Endothelial cell of umbilical vein (primary cell): ENCODE results near the gene SCAND1. TPM values are rescaled to one million over a fixed set of nuclear protein-coding genes. Genes with fewer than 3 reads are reported as not detected.

ENCODE experiments used
- BruUV-seq: library from RNA; stranded (reverse); fragments of 400-500 nt; replicated peaks from 2 replicates; lab custom pipeline; 2021; lab: Mats Ljungman, UMichigan
- CTCF ChIA-PET: fragments of 300-600, 350-600 bp; sonication (Branson Sonifier 250); formaldehyde crosslinking; loops from one replicate; lab custom pipeline; 2021; ENCODE audit warnings: antibody characterized with exemption, inconsistent platforms; lab: Charles Lee
- POLR2A ChIA-PET: fragments of 300-600, 350-600 bp; sonication (Branson Sonifier 250); formaldehyde crosslinking; loops from one replicate; lab custom pipeline; 2021; ENCODE audit warnings: antibody characterized with exemption, inconsistent platforms; lab: Charles Lee
- DNase-seq: peaks from one replicate; pipeline ENCODE4 v3.0.0-alpha.2; 2011; ENCODE audit warnings: low read depth, low spot score
- FAIRE-seq: peaks from 2 replicates; lab custom pipeline; 2011; peaks lifted over from hg19 to GRCh38; lab: Jason Lieb, UNC
- H2AFZ ChIP-seq: 2 replicates; pipeline ENCODE4 v1.6.0; 2012; ENCODE audit warnings: low read depth, low read length, control low read depth, inconsistent platforms
- H3K27ac ChIP-seq: 2 replicates; pipeline ENCODE4 v1.5.1; 2011; ENCODE audit warnings: low read depth, mild to moderate bottlenecking, control low read depth, low read length, moderate library complexity; ENCODE audit not compliant: insufficient read depth
- H3K27me3 ChIP-seq, 2 experiments: 2 replicates each; pipeline versions ENCODE4 v1.6.0 to v1.6.1; 2011; ENCODE audit warnings: low read length in 2 of 2, mixed read lengths in 1 of 2; ENCODE audit not compliant: control insufficient read depth in 2 of 2, insufficient read depth in 2 of 2
- H3K36me3 ChIP-seq, 2 experiments: 2 replicates in 1 of 2; 3 replicates in 1 of 2; pipeline ENCODE4 v1.5.1; 2011; ENCODE audit warnings: low read length in 2 of 2, mild to moderate bottlenecking in 1 of 2, moderate library complexity in 1 of 2; ENCODE audit not compliant: control insufficient read depth in 2 of 2, insufficient read depth in 2 of 2; ENCODE audit errors: extremely low read depth in 1 of 2
- H3K4me1 ChIP-seq: 3 replicates; pipeline ENCODE4 v1.5.1; 2011; ENCODE audit warnings: mild to moderate bottlenecking, low read length; ENCODE audit not compliant: control insufficient read depth, insufficient read depth; ENCODE audit errors: extremely low read depth
- H3K4me2 ChIP-seq: 2 replicates; pipeline ENCODE4 v1.6.1; 2011; ENCODE audit warnings: low read length, control low read depth, mixed read lengths; ENCODE audit not compliant: insufficient read depth
- H3K4me3 ChIP-seq, 3 experiments: fragments of 200-600 bp in 1 of 3; sonication (generic), shearing (Covaris generic) in 1 of 3; replicated peaks in 1 of 3; 2 replicates each; pipeline ENCODE4 v1.5.1; 2011 to 2016; ENCODE audit warnings: control low read depth in 3 of 3, low read length in 3 of 3, mild to moderate bottlenecking in 2 of 3, inconsistent platforms in 1 of 3, low read depth in 1 of 3, moderate library complexity in 1 of 3; ENCODE audit not compliant: insufficient read depth in 1 of 3
- H3K79me2 ChIP-seq: 2 replicates; pipeline ENCODE4 v1.6.0; 2012; ENCODE audit warnings: low read length, inconsistent platforms; ENCODE audit not compliant: control insufficient read depth, insufficient read depth
- H3K9ac ChIP-seq: replicated peaks from 2 replicates; pipeline ENCODE3; 2011; ENCODE audit warnings: low read length, control low read depth; ENCODE audit not compliant: insufficient read depth; ENCODE audit errors: extremely low read depth
- H3K9me1 ChIP-seq: replicated peaks from 3 replicates; pipeline ENCODE4 v1.6.0; 2011; ENCODE audit warnings: mild to moderate bottlenecking, low read length; ENCODE audit not compliant: control insufficient read depth, insufficient read depth; ENCODE audit errors: extremely low read depth
- H3K9me3 ChIP-seq: replicated peaks from 2 replicates; pipeline ENCODE4 v1.5.1; 2012; ENCODE audit warnings: low read length, inconsistent platforms; ENCODE audit not compliant: control insufficient read depth, insufficient read depth
- H4K20me1 ChIP-seq: replicated peaks from 2 replicates; pipeline ENCODE3; 2011; ENCODE audit warnings: mild to moderate bottlenecking, low read length; ENCODE audit not compliant: control insufficient read depth, insufficient read depth; ENCODE audit errors: extremely low read depth
- CTCF ChIP-seq, 2 donors: IDR thresholded peaks; 1 replicate in 1 of 2; 2 replicates in 1 of 2; pipeline ENCODE4 v1.5.1; 2011; ENCODE audit warnings: low read length in 2 of 2, mild to moderate bottlenecking in 2 of 2, moderate library complexity in 2 of 2, control low read depth in 1 of 2, inconsistent platforms in 1 of 2, low read depth in 1 of 2; ENCODE audit not compliant: insufficient read depth in 1 of 2; ENCODE audit errors: extremely low read depth in 1 of 2
- GATA2 ChIP-seq: IDR thresholded peaks from 2 replicates; pipeline ENCODE4 v1.7.0; 2011; ENCODE audit warnings: low read depth, mild to moderate bottlenecking, moderate library complexity, mixed read lengths, low read length; ENCODE audit not compliant: insufficient read length, insufficient read depth
- JUN ChIP-seq: IDR thresholded peaks from 2 replicates; pipeline ENCODE4 v1.6.1; 2011; ENCODE audit warnings: borderline replicate concordance, low read depth; ENCODE audit not compliant: insufficient read length, insufficient read depth
- MAX ChIP-seq: IDR thresholded peaks from 2 replicates; pipeline ENCODE4 v1.6.1; 2011; ENCODE audit not compliant: insufficient read depth, insufficient read length
- MYC ChIP-seq: IDR thresholded peaks from one replicate; pipeline ENCODE4 v1.6.1; 2011; ENCODE audit warnings: mild to moderate bottlenecking, low read depth, low read length
- POLR2A ChIP-seq: IDR thresholded peaks from 2 replicates; pipeline ENCODE4 v1.6.1; 2012; ENCODE audit warnings: low read depth, mild to moderate bottlenecking, control low read depth, low read length
- POLR2AphosphoS5 ChIP-seq: IDR thresholded peaks from 2 replicates; pipeline ENCODE4 v1.6.1; 2012; ENCODE audit warnings: low read depth, mild to moderate bottlenecking, control low read depth, low read length, moderate library complexity; ENCODE audit not compliant: insufficient read depth
- dilution Hi-C: fragments of 300-500 bp; cut with MboI; formaldehyde crosslinking; loops from one replicate; pipeline ENCODE4 v1.15.0; 2019; ENCODE audit warnings: low sequenced_read_pairs; ENCODE audit not compliant: extremely low pct_ligation_motif_present
- intact Hi-C: fragments of 100-400 bp; cut with micrococcal nuclease; formaldehyde crosslinking; loops from one replicate; pipeline ENCODE4 v1.10.0; 2022
- polyA plus RNA-seq, 4 experiments: library from polyadenylated mRNA; depleted of rRNA in 3 of 4; stranded (reverse) in 3 of 4; unstranded in 1 of 4; fragments of >200 nt; gene quantifications; 2 replicates each; pipeline versions ENCODE4 v1.2.1 to v1.2.3, GENCODE V29; 2011 to 2012; ENCODE audit warnings: missing spikeins in 1 of 4
- total RNA-seq: library from RNA; stranded (reverse); gene quantifications from 2 replicates; pipeline ENCODE4 v1.2.3, GENCODE V29; 2021

The SCAND1 gene
- total and polyA plus RNA-seq, 2 donors (not counting 3 experiments of a cell fraction or from before 2014, with no cell fraction given): 83.5 to 85.7 TPM

- FAIRE-seq: peak; percentile 74
- intact Hi-C loops (loop anchor here (1.0 to 5.0 kb wide), 3 partner anchors 56 to 143 kb away; no protein-coding TSS in a partner anchor), dilution Hi-C loops (no loop called here)
- no peaks in the 10 kb centered on the region for H3K9me3 ChIP-seq
- no peaks in the 10 kb centered on the region for H4K20me1 ChIP-seq
- DNase-seq: peak; percentile 85
- no peaks in the 10 kb centered on the region for H3K9me1 ChIP-seq
- H3K27me3 ChIP-seq: peaks cover 0 to under 1% of the 10 kb centered on the region in 2 experiments
- no peak overlapping the region for H3K4me2 ChIP-seq
- H3K36me3 ChIP-seq: no peaks in the 10 kb centered on the region
- no peak overlapping the region for H3K9ac ChIP-seq
- no TSS peak for BruUV-seq
- no peaks in the 10 kb centered on the region for H3K4me1 ChIP-seq
- POLR2A ChIA-PET: no interaction called here
- H3K27ac ChIP-seq: no peak overlapping the region
- H3K4me3 ChIP-seq: no peak overlapping the region
- H3K79me2 ChIP-seq: no peaks in the 10 kb centered on the region
- CTCF ChIA-PET: interaction anchor here (0.7 to 15.4 kb wide), 43 partner anchors 9 to 445 kb away, joined by 3 to 1267 read pairs (median 5); partner anchors contain the start of genes RBM39 and SCAND1
- TF ChIP-seq POLR2A (no peak), GATA2 (no peak), CTCF (IDR thresholded peaks at IDR 0.05; ENCODE audit: extremely low read depth in 1 of 2, insufficient read depth in 1 of 2, low read depth in 1 of 2, low read length in 2 of 2) (peak; percentile 89 to 93), POLR2AphosphoS5 (no peak), JUN (no peak), MAX (no peak), MYC (no peak)
- no peak overlapping the region for H2AFZ ChIP-seq
Measured at GRCh38 chr20:35994994-35995453, 40.7 kb upstream of the SCAND1 start.
